NCI-H345 treated with DMSO at 0.1 percent for 48 hours (cell line): ENCODE data around the gene SLC25A41.

Experiments used
- DNase-seq: peaks from one replicate; lab custom pipeline; 2025; ENCODE audit not compliant: unreplicated experiment; lab: John Stamatoyannopoulos, UW

SLC25A41 gene

GRCh38 chr19:6376512-6377190, 56.9 kb downstream of the SLC25A41 start:
- DNase-seq = no peak
